ENCODE data around the gene TMEM170A.
A peak's percentile ranks its signal among the peaks of the same experiment; 100 is the strongest.
"Not testable (repeated sequence)": the region's sequence is repeated elsewhere in the genome, so short reads cannot be mapped to it uniquely, and the experiment has no call there.

TMEM170A gene

DNA sequence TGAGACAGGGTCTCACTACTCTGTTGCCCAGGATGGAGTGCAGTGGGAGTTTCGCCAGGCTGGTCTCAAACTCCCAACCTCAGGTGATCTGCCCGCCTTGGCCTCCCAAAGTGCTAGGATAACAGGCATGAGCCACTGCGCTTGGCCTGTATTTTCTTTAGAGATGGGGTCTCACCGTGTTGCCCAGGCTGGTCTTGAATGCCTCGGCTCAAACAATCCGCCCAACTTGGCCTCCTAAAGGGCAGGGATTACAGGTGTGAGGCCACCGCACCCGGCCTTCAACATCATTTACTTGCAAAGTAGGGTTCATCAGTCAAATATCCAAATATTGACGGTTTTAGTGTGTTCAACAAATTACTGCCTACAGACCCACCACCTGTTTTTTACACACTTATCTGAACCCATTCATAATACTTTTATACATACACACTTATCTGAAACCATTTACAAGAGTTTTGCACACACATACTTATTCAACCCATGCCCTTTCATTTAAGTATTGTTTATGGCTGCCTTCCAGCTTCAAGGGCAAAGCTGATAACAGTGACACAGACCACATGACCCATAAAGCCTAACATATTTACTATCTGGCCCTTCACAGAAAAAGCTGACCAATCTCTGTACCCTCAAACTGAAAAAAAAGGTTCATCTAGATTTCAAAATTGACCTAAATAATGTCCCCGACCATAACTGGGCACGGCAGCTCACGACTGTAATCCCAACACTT is 11.9 kb downstream of the TMEM170A start:
- DNase-seq: no peak

DNA sequence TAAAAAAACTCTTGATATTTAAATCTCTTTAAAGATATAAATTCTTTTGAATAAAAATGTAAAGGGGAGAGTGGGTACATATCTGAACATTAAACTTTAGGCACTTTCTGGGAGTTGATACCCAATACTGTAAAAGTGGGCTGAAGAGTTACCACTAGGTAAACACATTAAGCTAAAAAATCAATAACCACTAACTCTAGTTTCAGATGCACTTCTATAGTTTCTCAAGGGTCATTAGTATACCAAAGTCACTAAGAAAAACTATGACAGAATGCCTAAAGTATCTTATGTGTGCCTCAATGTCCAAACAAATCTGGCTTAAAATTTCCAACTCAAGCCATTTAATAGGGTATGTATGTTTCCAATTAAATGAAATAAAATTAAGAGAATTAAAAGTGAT is 18.1 kb downstream of the TMEM170A start:
- DNase-seq: no peak

DNA sequence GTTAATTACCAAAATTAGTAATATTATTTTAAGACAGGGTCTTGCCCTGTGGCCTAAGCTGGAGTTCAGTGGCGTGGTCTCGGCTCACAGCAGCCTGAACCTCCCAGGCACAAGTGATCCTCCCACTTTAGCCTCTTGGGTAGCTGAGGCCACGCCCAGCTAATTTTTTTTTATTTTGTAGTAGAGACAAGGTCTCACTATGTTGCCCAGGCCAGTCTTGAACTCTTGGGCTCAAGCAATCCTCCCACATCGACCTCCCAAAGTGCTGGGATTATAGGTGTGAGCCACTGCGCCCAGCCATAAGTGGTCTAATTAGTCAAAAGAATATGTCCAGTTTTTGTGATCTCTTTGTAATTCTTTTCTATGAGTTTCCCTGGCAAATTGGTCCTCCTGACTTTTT is 19.2 kb downstream of the TMEM170A start:
- no peak for DNase-seq

DNA sequence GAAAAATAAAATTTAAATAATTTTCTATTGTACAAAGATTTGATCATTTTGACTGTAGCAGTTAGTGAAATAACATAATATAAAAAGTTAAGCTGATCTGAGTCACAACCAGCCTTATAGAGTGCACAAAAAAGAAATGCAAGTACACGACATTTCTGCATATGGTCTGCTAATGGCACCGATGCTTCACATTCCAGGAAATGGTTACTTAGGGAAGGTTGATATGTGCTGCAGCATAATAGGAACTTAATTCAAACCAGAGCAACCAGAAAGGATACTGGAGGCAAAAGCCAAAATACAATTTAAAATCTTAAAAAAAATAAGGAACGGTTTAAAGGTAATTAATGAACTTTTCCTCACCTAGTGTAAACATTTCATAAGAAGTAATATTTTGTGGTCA is 21.2 kb downstream of the TMEM170A start:
- no peak for DNase-seq

DNA sequence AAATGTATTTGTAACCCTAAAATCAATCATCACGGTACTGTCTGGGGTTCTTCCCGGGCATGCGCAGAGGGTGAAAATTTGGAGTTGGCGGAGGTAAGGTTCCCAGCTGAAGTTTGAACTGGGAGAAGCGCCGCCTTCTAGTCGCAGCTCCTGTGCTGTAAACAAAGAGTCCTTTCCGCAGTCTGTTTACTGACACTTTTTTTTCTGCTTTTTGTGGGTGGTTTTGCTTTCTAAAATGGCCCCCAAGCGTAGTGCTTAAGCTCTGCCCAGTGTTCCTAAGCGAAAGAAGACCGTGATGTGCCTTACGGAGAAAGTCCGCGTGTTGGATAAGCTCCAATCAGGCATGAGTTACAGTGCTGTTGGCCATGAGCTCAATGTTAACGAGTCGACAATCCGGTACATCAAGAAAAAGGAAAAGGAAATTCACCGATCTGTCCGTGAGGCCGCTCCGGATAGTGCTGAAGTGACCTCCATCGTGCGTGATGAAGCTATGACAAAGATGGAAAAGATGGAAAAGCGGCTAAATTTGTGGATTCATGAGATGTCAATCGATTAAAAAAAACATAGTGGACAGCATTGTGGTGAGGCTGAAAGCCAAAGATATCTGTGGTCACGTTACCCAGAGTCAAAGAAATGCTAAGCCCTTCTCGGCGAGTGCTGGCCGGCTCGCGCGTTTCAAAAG is 30.6 kb downstream of the TMEM170A start:
- DNase-seq: peak; percentile 82 to 83

DNA sequence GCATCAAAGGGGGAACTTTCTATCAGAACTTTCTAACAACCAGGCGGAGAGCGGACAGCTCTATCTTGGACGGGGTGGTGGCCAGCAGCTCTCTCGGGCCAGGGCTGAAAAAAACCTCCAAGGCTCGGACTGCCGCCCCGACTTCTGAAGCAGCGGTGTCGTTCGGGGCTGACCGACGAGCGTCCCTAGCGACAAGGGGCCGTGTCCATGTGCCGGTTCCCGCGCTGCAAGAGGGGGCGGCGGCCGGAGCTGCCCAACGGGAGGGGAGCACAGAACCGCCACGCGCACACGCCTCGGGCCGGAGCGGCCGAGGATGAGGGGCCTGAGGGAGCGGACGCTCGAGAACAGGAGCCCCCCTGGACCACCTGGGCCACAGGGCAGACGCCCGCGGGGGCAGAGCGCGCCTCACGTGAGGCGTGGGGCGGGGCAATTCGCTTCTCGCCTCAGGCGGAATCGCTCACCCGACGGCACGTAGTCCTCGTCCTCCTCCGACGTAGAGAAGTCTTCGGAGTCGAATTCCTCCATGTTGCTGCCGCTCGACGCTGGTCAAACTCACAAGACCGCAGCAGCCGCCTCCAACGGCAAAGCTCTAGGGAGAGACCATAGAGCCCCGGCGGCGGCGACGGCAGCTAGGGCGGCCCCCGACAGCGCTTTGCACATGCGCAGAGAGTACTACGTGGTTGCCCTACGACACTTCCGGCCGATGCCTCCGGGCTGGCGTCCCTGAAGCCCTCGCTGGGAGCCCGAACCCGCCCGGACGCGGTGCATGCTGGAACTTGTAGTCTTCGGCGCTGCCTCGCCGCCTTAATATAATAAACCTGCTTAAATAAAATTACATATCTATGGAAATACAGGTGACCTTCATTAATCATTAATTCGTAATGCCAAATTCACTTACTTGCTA is 31.4 kb downstream of the TMEM170A start, which contains the start of gene CFDP1:
Gene CFDP1 (minus strand): TSS at position 676 of the 904 bp plus-strand sequence. CDS start 151 bp downstream, at position 525.
- peak; percentile 90 to 93 for DNase-seq

DNA sequence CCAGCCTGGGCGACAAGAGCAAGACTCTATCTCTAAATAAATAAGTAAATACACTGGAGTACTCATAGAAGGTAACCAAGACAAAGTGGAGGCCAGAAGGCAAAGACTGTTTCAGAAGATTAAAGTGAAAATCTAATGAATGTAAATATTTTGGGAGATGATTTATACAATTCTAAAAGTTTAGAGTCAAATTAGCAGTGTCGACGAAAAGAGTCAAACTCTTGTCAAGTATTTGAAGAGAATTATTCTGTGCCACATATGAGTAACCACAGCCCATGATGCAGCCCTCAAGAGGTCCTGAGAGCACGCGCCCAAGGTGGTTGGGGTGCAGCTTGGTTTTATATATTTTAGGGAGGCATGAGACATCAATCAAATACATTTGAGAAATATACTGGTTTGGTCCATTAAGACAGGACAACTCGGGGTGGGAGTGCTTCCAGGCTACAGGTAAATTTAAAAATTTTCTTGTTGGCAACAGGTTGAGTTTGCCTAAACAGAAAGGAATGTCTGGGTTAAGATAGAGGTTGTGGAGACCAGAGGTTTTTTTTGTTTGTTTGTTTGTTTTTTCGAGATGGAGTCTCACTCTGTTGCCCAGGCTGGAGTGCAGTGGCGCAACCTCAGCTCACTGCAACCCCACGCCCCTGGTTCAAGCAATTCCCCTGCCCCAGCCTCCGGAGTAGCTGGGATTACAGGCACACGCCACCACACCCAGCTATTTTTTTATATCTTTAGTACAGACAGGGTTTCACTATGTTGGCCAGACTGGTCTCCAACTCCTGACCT is 34.7 kb downstream of the TMEM170A start:
- no peak for DNase-seq

DNA sequence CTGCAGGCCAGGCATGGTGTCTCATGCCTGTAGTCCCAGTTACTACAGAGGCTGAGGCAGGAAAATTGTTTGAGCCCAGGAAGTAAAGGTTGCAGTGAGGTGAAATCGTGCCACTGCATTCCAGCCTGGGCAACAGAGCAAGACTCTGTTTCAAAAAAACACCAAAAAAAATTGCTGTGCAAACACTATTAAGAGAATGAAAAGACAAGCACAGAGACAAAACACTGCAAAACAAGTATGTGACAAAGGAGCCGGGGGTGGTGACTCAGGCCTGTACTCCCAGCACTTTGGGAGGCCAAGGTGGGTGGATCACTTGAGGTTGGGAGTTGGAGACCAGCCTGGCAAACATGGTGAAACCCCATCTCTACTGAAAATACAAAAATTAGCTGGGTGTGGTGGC is 38.0 kb downstream of the TMEM170A start:
- DNase-seq: not testable (repeated sequence)

DNA sequence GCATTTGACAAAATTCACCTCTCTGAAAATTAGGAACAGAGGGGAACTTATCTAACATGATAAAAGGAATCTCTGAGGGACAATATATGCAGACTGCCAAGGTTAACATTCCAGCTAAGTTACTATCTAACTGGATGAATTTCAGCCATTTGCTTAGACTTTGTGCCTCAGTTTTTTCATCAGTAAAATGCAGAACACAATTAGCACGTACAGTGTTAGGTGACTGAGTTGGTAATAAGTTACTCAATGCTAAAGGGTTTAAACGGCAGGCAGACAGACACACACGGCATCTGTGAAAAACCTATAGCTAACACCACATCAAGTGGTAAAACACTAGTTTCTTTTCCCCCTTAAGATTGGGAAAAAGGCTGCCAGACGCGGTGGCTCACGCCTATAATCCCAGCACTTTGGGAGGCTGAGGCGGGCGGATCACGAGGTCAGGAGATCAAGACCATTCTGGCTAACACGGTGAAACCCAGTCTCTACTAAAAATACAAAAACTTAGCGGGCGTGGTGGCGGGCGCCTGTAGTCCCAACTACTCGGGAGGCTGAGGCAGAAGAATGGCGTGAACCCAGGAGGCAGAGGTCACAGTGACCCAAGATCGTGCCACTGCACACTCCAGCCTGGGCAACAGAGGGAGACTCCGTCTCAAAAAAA is 40.3 kb downstream of the TMEM170A start:
- DNase-seq: not testable (repeated sequence)

DNA sequence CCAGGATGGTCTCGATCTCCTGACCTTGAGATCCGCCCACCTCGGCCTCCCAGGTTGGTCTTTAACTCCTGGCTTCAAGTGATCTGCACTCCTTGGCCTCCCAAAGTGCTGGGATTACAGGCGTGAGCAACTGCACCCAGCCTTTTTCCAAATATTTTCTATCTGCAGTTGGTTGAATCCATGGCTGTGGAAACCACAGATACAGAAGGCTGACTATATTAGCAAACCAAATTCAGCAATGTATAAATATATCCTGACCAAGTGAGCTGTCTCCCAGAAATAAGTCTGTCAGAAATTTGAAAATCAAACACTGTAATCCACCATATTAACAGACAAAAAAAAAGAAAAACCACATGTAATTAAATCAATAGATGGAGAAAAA is 40.8 kb downstream of the TMEM170A start:
- DNase-seq: no peak

DNA sequence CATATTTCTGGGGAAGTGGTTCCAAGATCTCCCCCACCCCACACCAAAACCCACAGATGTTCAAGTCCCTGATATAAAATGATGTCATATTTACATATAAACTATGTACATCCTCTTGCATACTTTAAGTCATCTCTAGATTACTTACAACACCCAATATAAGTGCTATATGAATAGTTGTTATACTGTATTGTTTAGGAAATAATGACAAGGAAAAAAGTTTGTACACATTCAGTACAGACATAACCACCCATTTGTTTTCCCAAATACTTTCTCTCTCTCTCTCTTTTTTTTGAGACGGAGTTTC is 42.7 kb downstream of the TMEM170A start:
- DNase-seq: no peak

DNA sequence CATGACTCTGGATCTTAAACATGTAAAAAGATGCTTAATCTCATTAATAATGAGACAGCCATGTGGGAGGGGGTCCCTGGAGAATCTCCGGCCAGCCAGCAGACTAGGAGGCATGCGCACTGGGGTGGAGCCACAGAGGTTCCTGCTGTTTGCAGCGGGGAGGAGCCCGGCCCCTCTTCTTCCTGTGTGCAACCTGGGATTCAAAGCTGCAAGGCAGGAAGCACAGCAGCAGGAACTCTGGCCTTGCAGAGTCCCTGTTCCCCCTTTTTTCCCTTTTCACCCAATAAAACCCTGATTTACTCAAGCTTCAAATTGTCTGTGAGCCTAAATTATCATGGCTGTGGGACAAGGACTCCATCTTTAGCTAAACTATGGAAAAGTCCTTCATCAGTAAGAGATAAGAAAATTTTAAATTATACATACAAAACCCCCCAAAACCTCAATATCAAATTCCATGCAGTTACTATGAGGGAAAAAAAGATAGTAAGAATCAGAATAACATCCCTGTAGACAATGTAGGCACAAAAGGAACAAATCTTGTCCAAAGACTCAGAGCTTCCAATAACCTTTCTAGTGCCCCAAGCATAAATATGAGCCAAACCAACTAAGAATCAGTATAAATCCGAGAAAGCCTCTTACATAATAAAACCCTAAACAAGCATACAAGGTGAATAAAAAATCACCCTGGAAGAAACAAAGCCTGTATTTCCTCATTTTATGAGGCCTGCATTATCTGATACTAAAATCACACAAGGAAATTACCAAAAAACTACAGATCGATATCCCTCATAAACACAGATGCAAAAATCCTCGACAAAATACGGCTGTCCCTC is 43.3 kb downstream of the TMEM170A start:
- DNase-seq: peak in 1 of 2 donors; percentile 12

DNA sequence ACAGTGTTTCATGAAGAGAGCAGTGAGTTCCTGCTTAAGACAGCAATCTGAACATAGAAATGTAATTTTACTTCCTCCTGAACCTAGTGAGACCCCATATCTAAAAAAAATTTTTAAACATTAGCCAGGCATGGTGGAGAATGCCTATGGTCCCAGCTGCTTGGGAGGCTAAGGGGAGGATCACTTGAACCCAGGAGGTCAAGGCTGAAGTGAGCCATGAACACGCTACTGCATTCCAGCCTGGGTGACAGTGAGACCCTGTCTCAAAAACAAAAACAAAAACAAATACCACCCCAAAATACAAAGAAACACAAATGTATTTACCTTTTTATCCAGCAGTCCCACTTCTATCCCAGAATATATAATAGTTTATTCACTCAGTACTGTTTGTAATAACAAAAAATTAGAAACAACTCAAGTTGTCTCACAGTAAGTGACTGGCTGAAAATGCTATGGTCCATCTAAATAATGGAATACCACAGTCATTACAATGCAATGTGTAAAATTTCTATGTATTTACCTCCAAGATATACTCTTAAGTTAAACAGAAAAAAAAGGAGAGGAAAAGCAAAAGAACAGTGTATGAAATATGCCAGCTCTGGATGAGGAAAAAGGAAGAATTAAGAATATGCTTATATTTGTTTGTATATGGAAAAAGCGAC is 47.5 kb downstream of the TMEM170A start:
- DNase-seq: no peak

DNA sequence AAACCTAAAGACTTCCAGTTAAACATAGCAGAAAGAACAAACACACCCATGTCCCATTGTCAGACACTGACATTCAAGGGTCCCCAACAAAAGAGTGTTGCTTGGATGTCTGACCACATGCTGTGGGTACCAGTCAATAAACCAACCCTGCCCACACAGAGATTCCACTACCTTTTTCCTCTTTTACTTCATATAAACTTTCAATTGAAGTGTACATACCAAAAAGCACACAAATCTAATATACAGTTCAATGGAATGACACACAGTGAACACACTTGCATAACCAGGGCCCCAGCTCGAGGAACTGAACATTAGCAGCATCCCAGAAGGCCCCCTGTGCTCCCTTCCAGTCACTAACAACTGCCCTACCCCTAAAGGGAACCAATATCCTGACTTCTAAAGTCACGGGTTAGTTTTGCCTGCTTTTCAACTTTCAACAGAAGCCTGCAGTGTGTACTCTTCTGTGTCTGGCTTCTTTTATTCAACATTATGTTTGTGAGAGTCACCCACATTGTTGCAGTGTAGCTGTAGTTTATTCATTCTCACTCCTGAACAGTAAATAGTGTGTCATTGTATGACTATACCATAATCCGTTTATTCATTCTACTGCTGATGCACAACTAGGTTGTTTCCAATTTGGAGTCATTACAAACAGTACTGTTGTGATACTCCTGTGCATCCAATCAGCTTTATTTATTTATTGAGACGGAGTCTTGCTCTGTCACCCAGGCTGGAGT is 49.2 kb downstream of the TMEM170A start:
- DNase-seq: no peak

DNA sequence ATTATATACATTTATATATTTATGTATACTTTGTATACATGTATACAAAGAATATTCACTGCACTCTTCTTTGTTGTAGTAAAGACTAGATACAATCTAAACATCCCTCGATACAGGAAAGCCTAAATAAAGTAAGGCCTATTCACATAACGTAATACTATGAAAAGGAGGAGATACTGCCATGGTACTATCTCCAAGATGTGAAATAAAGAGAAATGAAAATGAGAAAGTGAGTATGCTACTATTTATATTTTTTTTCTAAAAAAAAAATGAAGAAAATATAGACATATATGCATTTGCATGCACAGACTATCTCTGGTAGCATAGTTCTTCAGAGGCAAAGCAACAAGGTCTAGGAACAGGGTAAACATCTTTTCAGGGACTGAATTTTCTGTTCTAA is 50.5 kb downstream of the TMEM170A start:
- DNase-seq: no peak

DNA sequence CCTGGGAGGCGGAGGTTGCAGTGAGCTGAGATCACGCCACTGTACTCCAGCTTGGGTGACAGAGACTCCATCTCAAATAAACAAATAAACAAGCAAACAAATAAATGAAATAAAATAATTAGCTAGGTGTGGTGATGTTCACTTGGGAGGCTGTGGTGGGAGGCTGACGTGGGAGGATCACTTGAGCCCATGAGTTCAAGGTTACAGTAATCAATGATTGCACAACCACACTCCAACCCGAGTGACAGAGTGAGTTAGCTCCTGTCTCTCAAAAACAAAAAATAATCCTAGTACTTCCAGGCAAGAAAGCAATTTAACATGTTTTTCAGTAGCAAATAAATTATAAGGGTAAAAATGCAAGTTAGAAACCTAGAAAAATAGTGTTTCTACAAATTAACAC is 57.5 kb downstream of the TMEM170A start:
- DNase-seq: no peak

DNA sequence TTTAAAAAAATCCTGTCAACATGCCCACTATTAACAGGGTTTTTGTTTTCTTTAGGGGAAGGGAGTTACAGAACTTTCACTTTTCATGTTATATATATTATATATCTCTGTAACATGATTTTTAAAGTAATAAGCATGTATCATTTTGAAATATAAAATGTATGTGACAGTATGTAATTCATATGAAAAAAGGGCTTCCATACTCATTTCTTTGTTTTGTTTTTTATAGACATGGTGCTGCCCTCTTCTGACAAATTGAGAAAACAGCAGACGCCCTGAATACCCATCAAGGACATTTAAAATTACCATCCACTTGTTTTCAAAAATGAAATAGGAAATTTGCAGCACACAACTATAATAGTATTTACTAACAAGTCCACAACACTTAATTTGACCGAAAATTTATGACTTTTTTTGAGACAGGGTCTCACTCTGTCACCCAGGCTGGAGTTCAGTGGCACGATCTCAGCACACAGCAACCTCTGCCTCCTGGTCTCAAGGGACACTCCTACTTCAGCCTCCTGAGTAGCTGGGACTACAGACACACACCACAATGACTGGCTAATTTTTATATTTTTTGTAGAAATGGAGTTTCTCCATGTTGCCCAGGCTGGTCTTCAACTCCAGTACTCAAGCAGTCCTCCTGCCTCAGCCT is 61.5 kb downstream of the TMEM170A start:
- peak in 1 of 2 donors; percentile 45 for DNase-seq

DNA sequence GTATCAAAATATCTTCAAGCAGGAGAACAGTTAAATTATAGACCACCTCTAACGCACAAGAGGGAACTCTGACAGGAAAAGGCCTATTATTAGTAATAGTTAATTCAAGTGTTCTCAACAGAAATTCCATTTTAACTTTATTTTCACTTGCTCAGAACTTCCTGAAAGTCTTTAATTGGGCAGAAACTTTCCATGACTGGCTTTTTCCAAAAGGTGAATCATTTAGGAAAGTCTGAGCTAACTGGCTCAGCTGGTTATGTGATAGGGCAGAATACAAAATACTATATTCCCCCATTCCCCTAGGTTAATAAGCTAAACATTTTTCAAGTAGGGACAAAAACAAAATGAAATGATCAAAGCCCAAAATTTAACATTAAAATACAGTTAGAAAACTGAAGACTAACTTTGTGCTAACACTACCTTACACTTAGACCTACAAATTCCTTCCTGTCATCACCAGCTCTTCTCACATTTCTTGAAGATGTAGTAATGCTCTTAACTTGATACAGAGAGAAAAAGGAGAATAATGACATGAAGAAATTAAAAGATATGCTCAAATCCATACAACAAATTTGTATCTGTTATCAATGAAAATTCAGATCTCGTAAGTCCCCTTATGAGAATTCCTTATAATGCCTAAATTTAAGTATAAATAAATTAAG is 62.2 kb downstream of the TMEM170A start:
- DNase-seq: no peak

DNA sequence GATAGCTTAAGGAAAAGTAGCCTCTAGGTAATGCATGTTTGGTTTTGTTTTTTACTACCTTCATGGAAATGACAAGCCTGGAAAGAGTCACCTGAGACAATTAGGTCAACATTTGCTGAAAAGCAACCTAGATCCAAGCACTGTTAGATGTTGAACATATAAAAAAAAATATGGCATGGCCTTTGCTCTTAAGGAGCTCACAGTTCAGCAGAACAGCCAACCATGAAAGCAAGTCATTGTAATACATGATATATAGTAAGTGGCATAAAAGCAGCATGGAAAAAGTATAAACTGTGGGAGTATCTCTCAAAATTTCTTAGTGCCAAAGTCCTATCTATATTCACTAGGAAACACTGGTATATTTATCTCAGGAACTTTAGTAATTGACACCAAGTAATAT is 62.8 kb downstream of the TMEM170A start:
- no peak for DNase-seq

Data from hippocampal formation (tissue), 2 donors.